NOMO-1 (cell line): ENCODE measurements around the gene CYB5R2.
"Not testable (repeated sequence)": the region's sequence is repeated elsewhere in the genome, so short reads cannot be mapped to it uniquely, and the experiment has no call there.

Source experiments
- DNase-seq, 2 experiments: peaks; one replicate each; lab custom pipeline; 2025; ENCODE audit not compliant: unreplicated experiment in 2 of 2; lab: John Stamatoyannopoulos, UW

CYB5R2 gene

GRCh38 chr11:7670641-7671040 lies 2.7 kb downstream of the CYB5R2 start:
- DNase-seq: peak; percentile 30 to 63

- no peak for DNase-seq
Measured at GRCh38 chr11:7668911-7669310, 4.4 kb downstream of the CYB5R2 start.

GRCh38 chr11:7668464-7668863 lies 4.8 kb downstream of the CYB5R2 start:
- DNase-seq: no peak

- no peak for DNase-seq
Measured at GRCh38 chr11:7667460-7667859, 5.8 kb downstream of the CYB5R2 start.

GRCh38 chr11:7666292-7666866 lies 6.9 kb downstream of the CYB5R2 start:
- DNase-seq: no peak

GRCh38 chr11:7665473-7666291 lies 7.6 kb downstream of the CYB5R2 start:
- DNase-seq: peak; percentile 53 to 68

GRCh38 chr11:7664867-7665266 lies 8.4 kb downstream of the CYB5R2 start:
- DNase-seq: no peak

GRCh38 chr11:7663531-7663930 lies 9.8 kb downstream of the CYB5R2 start:
- not testable (repeated sequence) for DNase-seq

- DNase-seq: peak; percentile 11 to 21
Measured at GRCh38 chr11:7657306-7658025, 15.8 kb downstream of the CYB5R2 start.

GRCh38 chr11:7656704-7657103 lies 16.6 kb downstream of the CYB5R2 start:
- no peak for DNase-seq

- no peak for DNase-seq
Measured at GRCh38 chr11:7655253-7656217, 17.8 kb downstream of the CYB5R2 start.

- DNase-seq: no peak
Measured at GRCh38 chr11:7654195-7654705, 19.1 kb downstream of the CYB5R2 start.

- no peak for DNase-seq
Measured at GRCh38 chr11:7651700-7652099, 21.6 kb downstream of the CYB5R2 start.

GRCh38 chr11:7651140-7651551 lies 22.2 kb downstream of the CYB5R2 start:
- peak in 1 of 2 experiments; percentile 6 for DNase-seq

GRCh38 chr11:7648264-7648663 lies 25.0 kb downstream of the CYB5R2 start:
- DNase-seq: no peak

GRCh38 chr11:7646866-7647265 lies 26.4 kb downstream of the CYB5R2 start:
- DNase-seq: no peak

GRCh38 chr11:7645206-7645605 lies 28.1 kb downstream of the CYB5R2 start:
- no peak for DNase-seq

GRCh38 chr11:7643314-7643713 lies 30.0 kb downstream of the CYB5R2 start:
- no peak for DNase-seq

GRCh38 chr11:7642747-7643146 lies 30.6 kb downstream of the CYB5R2 start:
- no peak for DNase-seq

- DNase-seq: no peak
Measured at GRCh38 chr11:7640816-7641215, 32.5 kb downstream of the CYB5R2 start.
